IMR-90 (cell line): ENCODE data around the gene TP73. TPM values are rescaled to one million over a fixed set of nuclear protein-coding genes. Genes with fewer than 3 reads are reported as not detected.

ENCODE experiments used
- ATAC-seq: fragments of 200-7000 bp; cut with Tn5 transposase; 2 replicates; pipeline ENCODE4 v1.9.1; 2020; ENCODE audit warnings: low read depth, mild to moderate bottlenecking, moderate library complexity
- BruUV-seq: library from RNA; stranded (reverse); fragments of 400-500 nt; replicated peaks from 2 replicates; lab custom pipeline; 2021; lab: Mats Ljungman, UMichigan
- CTCF ChIA-PET: fragments of 300-600 bp; formaldehyde crosslinking; extraction: SDS; loops from one replicate; lab custom pipeline; 2021; ENCODE audit warnings: antibody characterized with exemption; lab: Yijun Ruan, JAX
- POLR2A ChIA-PET: fragments of 300-600 bp; sonication (Branson Sonifier 250); formaldehyde crosslinking; loops from one replicate; lab custom pipeline; 2022; ENCODE audit warnings: antibody characterized with exemption; ENCODE audit not compliant: unreplicated experiment; lab: Charles Lee
- DNase-seq: peaks from one replicate; pipeline ENCODE4 v3.0.0; 2013
- H2AFZ ChIP-seq: replicated peaks from 2 replicates; pipeline ENCODE3; 2013; ENCODE audit warnings: low read length, mild to moderate bottlenecking; ENCODE audit not compliant: poor library complexity
- H2AK5ac ChIP-seq: 2 replicates; pipeline ENCODE4 v1.6.1; 2013; ENCODE audit warnings: low read depth, low read length, inconsistent platforms
- H2AK9ac ChIP-seq: replicated peaks from 2 replicates; pipeline ENCODE3; 2013; ENCODE audit warnings: mild to moderate bottlenecking, low read depth, low read length, moderate library complexity; ENCODE audit not compliant: poor library complexity
- H2BK120ac ChIP-seq: 2 replicates; pipeline ENCODE4 v1.6.1; 2013; ENCODE audit warnings: low read depth, low read length, inconsistent platforms
- H2BK15ac ChIP-seq: 3 replicates; pipeline ENCODE4 v1.6.1; 2013; ENCODE audit warnings: low read depth, low read length, inconsistent platforms
- H2BK20ac ChIP-seq: 2 replicates; pipeline ENCODE4 v1.6.1; 2013; ENCODE audit warnings: low read depth, mild to moderate bottlenecking, inconsistent platforms, low read length, moderate library complexity
- H2BK5ac ChIP-seq: 2 replicates; pipeline ENCODE4 v1.6.1; 2013; ENCODE audit warnings: mild to moderate bottlenecking, low read depth, low read length, inconsistent platforms; ENCODE audit not compliant: poor library complexity, severe bottlenecking
- H3K14ac ChIP-seq: replicated peaks from 2 replicates; pipeline ENCODE4 v1.6.1; 2013; ENCODE audit warnings: low read depth, low read length, inconsistent platforms
- H3K18ac ChIP-seq: 2 replicates; pipeline ENCODE4 v1.6.1; 2013; ENCODE audit warnings: low read depth, low read length, control low read depth
- H3K23ac ChIP-seq: 2 replicates; pipeline ENCODE4 v1.6.1; 2013; ENCODE audit warnings: low read depth, low read length, inconsistent platforms
- H3K27ac ChIP-seq: 2 replicates; pipeline ENCODE4 v1.5.1; 2013; ENCODE audit warnings: mild to moderate bottlenecking, control low read depth, low read length; ENCODE audit not compliant: insufficient read depth
- H3K27me3 ChIP-seq: 2 replicates; pipeline ENCODE4 v1.6.1; 2013; ENCODE audit warnings: low read length; ENCODE audit not compliant: control insufficient read depth, insufficient read depth
- H3K36me3 ChIP-seq: 2 replicates; pipeline ENCODE4 v1.6.1; 2013; ENCODE audit warnings: low read length, mixed read lengths; ENCODE audit not compliant: control insufficient read depth, insufficient read depth
- H3K4ac ChIP-seq: 2 replicates; pipeline ENCODE4 v1.6.1; 2013; ENCODE audit warnings: low read depth, low read length, inconsistent platforms
- H3K4me1 ChIP-seq: 2 replicates; pipeline ENCODE4 v1.6.1; 2013; ENCODE audit warnings: low read length, mixed read lengths; ENCODE audit not compliant: control insufficient read depth, insufficient read depth
- H3K4me2 ChIP-seq: 2 replicates; pipeline ENCODE4 v1.6.1; 2013; ENCODE audit warnings: low read depth, mild to moderate bottlenecking, control low read depth, low read length, moderate library complexity
- H3K4me3 ChIP-seq: 2 replicates; pipeline ENCODE4 v1.5.1; 2013; ENCODE audit warnings: low read depth, mild to moderate bottlenecking, control low read depth, low read length, moderate library complexity; ENCODE audit not compliant: insufficient read depth
- H3K56ac ChIP-seq: 2 replicates; pipeline ENCODE4 v1.6.1; 2013; ENCODE audit warnings: low read length, inconsistent platforms; ENCODE audit not compliant: insufficient read depth; ENCODE audit errors: extremely low read depth
- H3K79me1 ChIP-seq, 2 experiments: 2 replicates each; pipeline ENCODE4 v1.6.1; 2013; ENCODE audit warnings: low read length in 2 of 2, inconsistent platforms in 1 of 2, low read depth in 1 of 2
- H3K9ac ChIP-seq: 2 replicates; pipeline ENCODE4 v1.6.1; 2013; ENCODE audit warnings: low read depth, low read length, control low read depth
- H3K9me1 ChIP-seq: 2 replicates; pipeline ENCODE4 v1.6.1; 2013; ENCODE audit warnings: low read length, inconsistent platforms; ENCODE audit not compliant: insufficient read depth
- H3K9me3 ChIP-seq: 2 replicates; pipeline ENCODE4 v1.6.1; 2013; ENCODE audit warnings: low read length; ENCODE audit not compliant: control insufficient read depth, insufficient read depth
- H4K20me1 ChIP-seq: 2 replicates; pipeline ENCODE4 v1.6.1; 2013; ENCODE audit warnings: low read length, inconsistent platforms; ENCODE audit not compliant: insufficient read depth
- H4K5ac ChIP-seq: 2 replicates; pipeline ENCODE4 v1.6.1; 2013; ENCODE audit warnings: mild to moderate bottlenecking, low read depth, low read length, control low read depth
- H4K8ac ChIP-seq, 2 experiments: 2 replicates each; pipeline ENCODE4 v1.6.1; 2013; ENCODE audit warnings: low read depth in 2 of 2, low read length in 2 of 2, control low read depth in 1 of 2, inconsistent platforms in 1 of 2
- H4K91ac ChIP-seq: 2 replicates; pipeline ENCODE4 v1.6.1; 2013; ENCODE audit warnings: low read depth, low read length, inconsistent platforms; ENCODE audit not compliant: insufficient read depth
- POLR2A ChIP-seq: IDR thresholded peaks from 2 replicates; pipeline ENCODE4 v1.6.1; 2012; ENCODE audit warnings: mild to moderate bottlenecking, low read depth, low read length
- WGBS, 2 experiments: methylation state at CpG; one replicate each; pipeline versions ENCODE4 v1.1.5 to v1.1.7; 2013; ENCODE audit warnings: missing lambda C conversion rate in 2 of 2; ENCODE audit not compliant: insufficient read length in 1 of 2; ENCODE audit errors: extremely low coverage in 2 of 2; 5-methylcytosine and 5-hydroxymethylcytosine counted together
- dilution Hi-C: fragments of 300-500 bp; cut with HindIII; formaldehyde crosslinking; loops from one replicate; pipeline ENCODE4 v1.14.3; 2018; ENCODE audit warnings: low sequenced_read_pairs; ENCODE audit not compliant: unreplicated experiment
- in situ Hi-C: fragments of 300-500 bp; cut with MboI; formaldehyde crosslinking; loops from 3 replicates; pipeline ENCODE4 v1.14.3; 2019; ENCODE audit warnings: low sequenced_read_pairs, inconsistent platforms, mixed read lengths
- intact Hi-C: fragments of 100-400 bp; cut with micrococcal nuclease; formaldehyde crosslinking; loops from 2 replicates; pipeline ENCODE4 v1.10.0; 2022
- polyA plus RNA-seq, 3 experiments: library from polyadenylated mRNA; depleted of rRNA; stranded (reverse); fragments of >200 nt; gene quantifications; 2 replicates each; pipeline ENCODE4 v1.2.3, GENCODE V29; 2012; ENCODE audit warnings: low replicate concordance in 1 of 3
- total RNA-seq: library from RNA; depleted of rRNA; stranded (reverse); fragments of >200 nt; gene quantifications from 2 replicates; pipeline ENCODE4 v1.2.3, GENCODE V29; 2012

The TP73 gene
- total and polyA plus RNA-seq, 2 of the 4 experiments (the other 2 are of a cell fraction), result not detected

DNA sequence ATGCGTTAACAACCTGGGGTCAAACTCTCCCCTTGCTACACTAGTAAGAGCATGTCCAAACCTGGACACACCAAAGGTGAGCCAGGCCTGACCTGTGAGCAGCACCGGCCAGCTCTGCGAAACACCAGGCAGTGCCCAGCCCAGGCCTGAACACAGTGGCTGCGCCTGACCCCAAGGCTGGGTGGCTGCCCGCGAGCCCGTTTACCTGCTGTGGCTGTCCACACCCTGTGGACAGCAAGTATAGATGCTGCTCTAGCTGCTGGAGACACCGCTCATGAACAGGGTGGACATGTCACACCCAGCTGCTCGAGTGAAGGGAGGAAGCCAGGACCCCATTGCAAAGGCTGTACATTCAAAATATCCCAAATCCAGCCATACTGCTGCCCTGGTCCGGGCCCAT is 92.3 kb downstream of the TP73 start:
- dilution Hi-C loops (no loop called here), in situ Hi-C loops (no loop called here), intact Hi-C loops (no loop called here)
- H2AK9ac ChIP-seq, result peak overlapping the region; percentile 50
- no peaks in the 10 kb centered on the region; the same call in 1 of the 2 replicates for H4K20me1 ChIP-seq
- WGBS, 2 experiments, result 88% methylated on average over 5 of the region's 10 CpGs; no CpG with 5 or more reads in 1 of the 2 experiments
- no peak for TF ChIP-seq POLR2A
- no peaks in the 10 kb centered on the region for H3K9me3 ChIP-seq
- H3K23ac ChIP-seq, result no peak overlapping the region
- H3K9me1 ChIP-seq, result peaks cover 10% of the 10 kb centered on the region; the same call in 1 of the 2 replicates
- H2BK20ac ChIP-seq, result no peak overlapping the region
- no peak overlapping the region for H4K5ac ChIP-seq
- peaks cover 15 to 27% of the 10 kb centered on the region in 2 experiments for H3K79me1 ChIP-seq
- H4K8ac ChIP-seq, result no peak overlapping the region
- H3K4ac ChIP-seq, result no peak overlapping the region
- H4K91ac ChIP-seq, result no peak overlapping the region
- no peak overlapping the region for H3K18ac ChIP-seq
- H2AK5ac ChIP-seq, result no peak overlapping the region
- H2BK120ac ChIP-seq, result no peak overlapping the region
- H3K27ac ChIP-seq, result no peak overlapping the region
- H3K14ac ChIP-seq, result no peak overlapping the region
- no peak overlapping the region for H2BK15ac ChIP-seq
- H3K4me2 ChIP-seq, result no peak overlapping the region
- H3K36me3 ChIP-seq, result peaks cover 27% of the 10 kb centered on the region
- H2AFZ ChIP-seq, result no peak overlapping the region
- H3K4me1 ChIP-seq, result peaks cover 8% of the 10 kb centered on the region; the same call in 1 of the 2 replicates
- CTCF ChIA-PET, result no interaction called here
- H3K9ac ChIP-seq, result no peak overlapping the region
- ATAC-seq (no peak), DNase-seq (no peak)
- no peak overlapping the region for H2BK5ac ChIP-seq
- no peak overlapping the region for H3K4me3 ChIP-seq
- POLR2A ChIA-PET, result no interaction called here
- H3K56ac ChIP-seq, result no peak overlapping the region
- H3K27me3 ChIP-seq, result peaks cover 2% of the 10 kb centered on the region; the same call in 1 of the 2 replicates
- BruUV-seq, result no TSS peak
